GM12878 (cell line): ENCODE measurements around the gene RRN3. TPM values are rescaled to one million over a fixed set of nuclear protein-coding genes. Genes with fewer than 3 reads are reported as not detected.
"Not testable (repeated sequence)": the region's sequence is repeated elsewhere in the genome, so short reads cannot be mapped to it uniquely, and the experiment has no call there.

Experiments
- ATAC-seq: fragments of 200-7000 bp; cut with Tn5 transposase; 3 replicates; pipeline ENCODE4 v1.9.1; 2020; ENCODE audit warnings: mild to moderate bottlenecking, moderate library complexity
- BruUV-seq: library from RNA; stranded (reverse); fragments of 400-500 nt; replicated peaks from 2 replicates; lab custom pipeline; 2021; lab: Mats Ljungman, UMichigan
- CTCF ChIA-PET: fragments of 300-600 bp; sonication (Branson Sonifier 250); formaldehyde crosslinking; extraction: SDS; loops from one replicate; lab custom pipeline; 2021; ENCODE audit warnings: inconsistent platforms; lab: Yijun Ruan, JAX
- POLR2A ChIA-PET: fragments of 350-600 bp; formaldehyde crosslinking; extraction: SDS; loops from one replicate; lab custom pipeline; 2021; ENCODE audit warnings: inconsistent platforms; lab: Charles Lee
- RAD21 ChIA-PET: fragments of 300-600 bp; sonication (Branson Sonifier 250); formaldehyde crosslinking; loops from one replicate; lab custom pipeline; 2023; ENCODE audit warnings: antibody characterized with exemption; ENCODE audit not compliant: unreplicated experiment; lab: Charles Lee
- SMC1A ChIA-PET: fragments of 300-600 bp; sonication (Branson Sonifier 250); formaldehyde crosslinking; loops from one replicate; lab custom pipeline; 2023; ENCODE audit not compliant: unreplicated experiment, uncharacterized antibody; lab: Charles Lee
- DNase-seq: peaks from one replicate; pipeline ENCODE4 v3.0.0-alpha.2; 2011; ENCODE audit warnings: low read depth, low spot score
- FAIRE-seq: peaks from 3 replicates; lab custom pipeline; 2011; peaks lifted over from hg19 to GRCh38; lab: Jason Lieb, UNC
- H2AFZ ChIP-seq: 2 replicates; pipeline ENCODE4 v1.6.0; 2011; ENCODE audit warnings: low read depth, low read length, control low read depth; ENCODE audit not compliant: control insufficient read depth
- H3K27ac ChIP-seq: 2 replicates; pipeline ENCODE4 v1.5.1; 2011; ENCODE audit warnings: control low read depth; ENCODE audit not compliant: control insufficient read depth, insufficient read depth
- H3K27me3 ChIP-seq, 2 experiments: replicated peaks in 1 of 2; 2 replicates each; pipeline versions ENCODE4 v1.6.0 to v1.6.1; 2011; ENCODE audit warnings: low read length in 1 of 2; ENCODE audit not compliant: control insufficient read depth in 2 of 2, insufficient read depth in 2 of 2
- H3K36me3 ChIP-seq, 2 experiments: 2 replicates each; pipeline ENCODE4 v1.5.1; 2011; ENCODE audit warnings: low read length in 1 of 2; ENCODE audit not compliant: control insufficient read depth in 2 of 2, insufficient read depth in 2 of 2
- H3K4me1 ChIP-seq: 2 replicates; pipeline ENCODE4 v1.6.1; 2011; ENCODE audit warnings: mild to moderate bottlenecking, low read length, moderate library complexity, mixed read lengths; ENCODE audit not compliant: control insufficient read depth, insufficient read depth
- H3K4me2 ChIP-seq: 2 replicates; pipeline ENCODE4 v1.6.0; 2011; ENCODE audit warnings: control low read depth; ENCODE audit not compliant: control insufficient read depth, insufficient read depth
- H3K4me3 ChIP-seq: fragments of 200-600 bp; sonication (generic); 2 replicates; pipeline ENCODE4 v1.5.1; 2016
- H3K79me2 ChIP-seq: 2 replicates; pipeline ENCODE4 v1.6.0; 2011; ENCODE audit warnings: low read length; ENCODE audit not compliant: control insufficient read depth, insufficient read depth
- H3K9ac ChIP-seq: 2 replicates; pipeline ENCODE4 v1.8.0; 2011; ENCODE audit warnings: low read length, control low read depth, mixed read lengths; ENCODE audit not compliant: control insufficient read depth, insufficient read depth
- H3K9me3 ChIP-seq: replicated peaks from 3 replicates; pipeline ENCODE4 v1.5.1; 2011; ENCODE audit warnings: mild to moderate bottlenecking, low read length; ENCODE audit not compliant: control insufficient read depth, insufficient read depth
- H4K20me1 ChIP-seq: 2 replicates; pipeline ENCODE4 v1.6.0; 2011; ENCODE audit not compliant: control insufficient read depth, insufficient read depth
- WGBS: methylation state at CpG from one replicate; pipeline ENCODE4 v1.1.6; 2016; ENCODE audit warnings: low lambda C conversion rate; ENCODE audit not compliant: insufficient replicate concordance, insufficient coverage; ENCODE audit errors: missing lambda C conversion rate; 5-methylcytosine and 5-hydroxymethylcytosine counted together
- in situ Hi-C: fragments of 300-500 bp; cut with MboI; formaldehyde crosslinking; loops from 9 replicates; pipeline ENCODE4 v1.14.3; 2018; ENCODE audit warnings: mixed read lengths
- intact Hi-C: fragments of 100-400 bp; cut with micrococcal nuclease; formaldehyde crosslinking; loops from one replicate; pipeline ENCODE4 v1.14.2; 2022; ENCODE audit not compliant: unreplicated experiment
- polyA plus RNA-seq, 11 experiments: library from polyadenylated mRNA; depleted of rRNA in 4 of 11; unstranded in 6 of 11; stranded (reverse) in 5 of 11; fragments of >200 nt; fragmentation: Nextera tagmentation in 4 of 11; fragmentation: Illumina TruSeq in 1 of 11; extraction: Ambion mirVana in 4 of 11; extraction: Trizol in 1 of 11; gene quantifications; 1 replicate in 1 of 11; 2 replicates in 10 of 11; pipeline versions ENCODE4 v1.2.1 to v1.2.3, GENCODE V29; 2011 to 2016; ENCODE audit warnings: inconsistent platforms in 2 of 11, missing spikeins in 2 of 11, low read depth in 1 of 11
- total RNA-seq, 4 experiments: library from RNA; depleted of rRNA in 3 of 4; stranded (reverse); fragments of >200 nt in 3 of 4; fragmentation: Illumina TruSeq in 1 of 4; extraction: Trizol in 1 of 4; gene quantifications; 2 replicates each; pipeline versions ENCODE4 v1.2.1 to v1.2.3, GENCODE V29; 2013 to 2021

Gene RRN3
- total and polyA plus RNA-seq, 10 of the 15 experiments (the other 5 are each of a cell fraction or from before 2014, with no cell fraction given): 21.9 to 55.5 (median 33.2) TPM

DNA sequence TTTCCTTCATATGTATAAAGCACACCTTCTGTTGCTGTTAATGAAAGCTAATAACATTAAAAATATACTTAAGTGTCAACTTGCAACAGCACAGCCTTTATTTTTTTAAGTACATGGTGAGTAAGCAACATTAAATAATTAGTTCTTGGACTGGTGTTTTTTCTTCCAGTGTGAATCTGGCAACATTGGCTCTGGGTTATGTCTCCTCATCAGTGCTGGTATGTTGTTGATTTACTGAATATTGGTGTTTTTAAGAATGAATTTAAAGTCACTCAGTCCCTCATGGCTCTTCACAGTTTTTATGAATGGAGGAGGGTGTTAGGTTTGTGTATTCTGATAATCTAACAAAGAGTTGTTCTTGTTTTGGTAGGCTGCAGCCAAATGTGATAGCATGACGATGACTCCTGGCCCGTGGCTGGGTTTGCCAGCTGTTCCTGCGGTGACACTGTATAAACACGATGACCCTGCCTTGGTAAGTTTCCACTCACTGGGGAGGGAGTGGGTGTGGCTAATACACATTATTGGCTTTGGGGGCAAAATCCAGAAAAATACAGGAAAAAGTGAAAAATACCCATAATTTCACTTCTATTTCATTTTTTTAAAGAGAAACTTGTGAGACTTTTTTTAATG is 77.0 kb downstream of the RRN3 start:
- H3K79me2 ChIP-seq, H3K27me3 ChIP-seq, FAIRE-seq, BruUV-seq, intact Hi-C loops, H2AFZ ChIP-seq, H3K9ac ChIP-seq, H4K20me1 ChIP-seq, H3K4me3 ChIP-seq, H3K27ac ChIP-seq, H3K4me2 ChIP-seq, in situ Hi-C loops, H3K4me1 ChIP-seq, DNase-seq, CTCF ChIA-PET, RAD21 ChIA-PET, H3K9me3 ChIP-seq, POLR2A ChIA-PET, SMC1A ChIA-PET, ATAC-seq: not testable (repeated sequence)
- WGBS: 83% methylated on average over 4 of the region's 4 CpGs
- peaks cover 5 to 17% of the 10 kb centered on the region in 2 experiments for H3K36me3 ChIP-seq

DNA sequence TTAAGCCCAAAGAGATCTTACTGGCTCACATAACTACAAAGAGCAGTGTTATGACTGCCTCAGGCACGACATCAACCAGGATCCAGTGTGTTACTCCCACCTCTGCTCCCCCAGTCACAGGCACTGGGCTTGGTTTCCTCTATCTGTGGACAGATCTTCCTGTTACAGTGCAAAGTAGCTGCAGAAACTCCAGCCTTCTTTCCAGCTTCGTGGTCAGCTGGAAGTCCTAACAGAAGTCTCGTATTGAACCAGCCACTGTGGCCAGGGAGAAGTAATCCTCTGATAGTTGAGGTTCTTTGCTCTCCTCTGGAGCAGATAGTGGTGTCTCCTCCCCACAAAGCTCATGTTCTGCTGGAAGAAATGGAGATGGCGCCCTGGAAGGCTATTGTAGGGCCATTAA is 77.7 kb downstream of the RRN3 start:
- H3K9me3 ChIP-seq, H3K79me2 ChIP-seq, ATAC-seq, H4K20me1 ChIP-seq, H3K4me3 ChIP-seq, FAIRE-seq, RAD21 ChIA-PET, H3K27ac ChIP-seq, POLR2A ChIA-PET, H3K27me3 ChIP-seq, H3K4me1 ChIP-seq, CTCF ChIA-PET, intact Hi-C loops, BruUV-seq, in situ Hi-C loops, DNase-seq, SMC1A ChIA-PET, H2AFZ ChIP-seq, H3K9ac ChIP-seq, H3K4me2 ChIP-seq: not testable (repeated sequence)
- peaks cover 3 to 17% of the 10 kb centered on the region in 2 experiments for H3K36me3 ChIP-seq
- WGBS: 95% methylated on average over 4 of the region's 4 CpGs

DNA sequence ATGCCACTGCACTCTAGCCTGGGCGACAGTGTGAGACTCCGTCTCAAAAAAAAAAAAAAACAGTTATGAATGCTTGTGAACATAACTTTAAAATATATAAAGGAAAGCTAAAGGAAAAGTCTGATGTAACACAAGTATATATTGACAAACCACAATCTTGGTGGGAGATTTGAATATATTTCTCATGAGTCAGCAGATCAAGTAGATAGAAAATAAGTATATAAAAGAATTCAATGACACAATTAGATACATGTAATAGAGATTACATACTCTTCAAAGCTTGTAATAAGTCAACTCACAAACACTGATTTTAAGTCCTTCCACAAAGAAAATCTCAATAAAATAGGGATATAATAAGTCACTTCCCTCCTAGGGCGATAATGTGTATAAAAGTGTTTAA is 78.4 kb downstream of the RRN3 start:
- H3K9me3 ChIP-seq, RAD21 ChIA-PET, H3K9ac ChIP-seq, H3K27me3 ChIP-seq, H3K27ac ChIP-seq, intact Hi-C loops, DNase-seq, FAIRE-seq, CTCF ChIA-PET, H4K20me1 ChIP-seq, H2AFZ ChIP-seq, H3K79me2 ChIP-seq, H3K4me1 ChIP-seq, H3K4me2 ChIP-seq, SMC1A ChIA-PET, H3K4me3 ChIP-seq, POLR2A ChIA-PET, ATAC-seq, BruUV-seq, in situ Hi-C loops: not testable (repeated sequence)
- WGBS: 94% methylated on average over 3 of the region's 3 CpGs
- peaks cover 3 to 17% of the 10 kb centered on the region in 2 experiments for H3K36me3 ChIP-seq

DNA sequence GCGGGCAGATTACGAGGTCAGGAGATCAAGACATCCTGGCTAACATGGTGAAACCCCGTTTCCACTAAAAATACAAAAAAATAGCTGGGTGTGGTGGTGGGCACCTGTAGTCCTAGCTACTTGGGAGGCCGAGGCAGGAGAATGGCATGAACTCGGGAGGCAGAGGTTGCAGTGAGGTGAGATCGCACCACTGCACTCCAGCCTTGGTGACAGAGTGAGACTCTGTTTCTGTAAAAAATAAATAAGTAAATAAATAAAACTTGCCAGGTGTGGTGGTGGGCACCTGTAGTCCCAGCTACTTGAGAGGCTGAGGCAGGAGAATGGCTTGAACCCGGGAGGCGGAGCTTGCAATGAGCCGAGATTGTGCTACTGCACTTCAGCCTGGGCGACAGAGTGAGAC is 81.1 kb downstream of the RRN3 start:
- BruUV-seq, H3K4me3 ChIP-seq, H4K20me1 ChIP-seq, H3K79me2 ChIP-seq, H3K9me3 ChIP-seq, H3K27me3 ChIP-seq, RAD21 ChIA-PET, CTCF ChIA-PET, DNase-seq, intact Hi-C loops, H3K4me1 ChIP-seq, H3K9ac ChIP-seq, POLR2A ChIA-PET, SMC1A ChIA-PET, ATAC-seq, H3K27ac ChIP-seq, FAIRE-seq, H2AFZ ChIP-seq, H3K4me2 ChIP-seq, in situ Hi-C loops: not testable (repeated sequence)
- peaks cover 3 to 13% of the 10 kb centered on the region in 2 experiments for H3K36me3 ChIP-seq
- WGBS: 99% methylated on average over 10 of the region's 10 CpGs
